BLaER1 treated with 17β-estradiol and CSF1 and Interleukin-3, amounts not matched to agents 10 nM and 100 nM (cell line): Measurements from ENCODE around the gene ACCS.

Source experiments
- H3K27ac ChIP-seq, 11 experiments: shearing (Covaris generic); formaldehyde crosslinking; 2 replicates each; pipeline ENCODE4 v1.8.1; 2022
- H3K27me3 ChIP-seq, 11 experiments: shearing (Covaris generic); formaldehyde crosslinking; 2 replicates each; pipeline ENCODE4 v1.8.1; 2022
- H3K36me3 ChIP-seq, 11 experiments: shearing (Covaris generic); formaldehyde crosslinking; 2 replicates each; pipeline ENCODE4 v1.8.1; 2022
- H3K4me1 ChIP-seq, 10 experiments: shearing (Covaris generic); formaldehyde crosslinking; 2 replicates each; pipeline ENCODE4 v1.8.1; 2022
- H3K4me2 ChIP-seq, 11 experiments: shearing (Covaris generic); formaldehyde crosslinking; 2 replicates each; pipeline ENCODE4 v1.8.1; 2022
- H3K4me3 ChIP-seq, 10 experiments: shearing (Covaris generic); formaldehyde crosslinking; 2 replicates each; pipeline ENCODE4 v1.8.1; 2022
- H3K9ac ChIP-seq, 11 experiments: shearing (Covaris generic); formaldehyde crosslinking; 2 replicates each; pipeline ENCODE4 v1.8.1; 2022
- H3K9me3 ChIP-seq, 11 experiments: shearing (Covaris generic); formaldehyde crosslinking; replicated peaks in 1 of 11; 2 replicates each; pipeline ENCODE4 v1.8.1; 2022
- H4K20me1 ChIP-seq, 11 experiments: shearing (Covaris generic); formaldehyde crosslinking; 2 replicates each; pipeline ENCODE4 v1.8.1; 2022
- Cebpa-rat ChIP-seq, 11 experiments: shearing (Covaris generic); IDR thresholded peaks; 2 replicates each; pipeline ENCODE4 v1.8.1; 2022

ACCS gene

DNA sequence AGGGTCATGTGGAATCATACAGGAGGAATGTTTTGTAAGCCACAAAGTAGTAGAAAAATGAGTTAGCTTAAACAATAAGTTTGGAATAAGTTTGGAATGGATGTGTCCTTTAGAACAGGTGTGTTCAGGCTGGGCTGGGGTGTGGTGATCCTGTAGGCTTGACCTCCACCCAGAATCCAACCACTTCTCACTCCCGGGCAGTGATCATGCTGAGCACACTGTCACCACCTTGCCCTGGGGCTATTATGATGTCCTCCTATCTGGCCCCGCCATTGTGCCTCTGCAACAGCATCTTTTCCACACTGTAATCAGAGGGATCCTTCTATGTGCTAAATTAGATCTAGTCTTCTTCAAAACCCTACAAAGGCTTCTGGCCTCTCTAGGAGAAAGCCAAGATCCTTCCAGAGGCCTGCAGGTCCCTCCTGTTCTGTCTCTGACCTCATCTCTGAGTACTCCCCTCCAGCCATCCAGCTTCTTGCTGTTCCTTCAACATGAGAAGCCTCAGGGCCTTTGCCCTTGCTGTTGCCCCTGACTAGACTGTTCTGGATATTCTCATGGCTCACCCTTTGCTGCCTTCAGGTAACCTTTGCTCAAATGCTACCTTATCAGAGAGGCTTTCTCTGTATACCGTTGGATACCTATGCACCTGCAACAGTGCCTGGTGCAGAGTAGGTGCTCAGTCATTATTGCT, 37.1 kb upstream of the ACCS start:
- Histone ChIP-seq H3K36me3 (no peaks in the 10 kb centered on the region), H3K27ac (no peak overlapping the region), H3K9me3 (peaks cover 6 to 21% (median 11%) of the 10 kb centered on the region in 11 experiments; a peak in 15 of 22 replicates), H3K4me2 (no peak overlapping the region), H4K20me1 (no peaks in the 10 kb centered on the region), H3K9ac (no peak overlapping the region), H3K4me3 (no peak overlapping the region), H3K27me3 (no peaks in the 10 kb centered on the region), H3K4me1 (no peaks in the 10 kb centered on the region)
- TF ChIP-seq Cebpa-rat (IDR thresholded peaks at IDR 0.05), result no peak

DNA sequence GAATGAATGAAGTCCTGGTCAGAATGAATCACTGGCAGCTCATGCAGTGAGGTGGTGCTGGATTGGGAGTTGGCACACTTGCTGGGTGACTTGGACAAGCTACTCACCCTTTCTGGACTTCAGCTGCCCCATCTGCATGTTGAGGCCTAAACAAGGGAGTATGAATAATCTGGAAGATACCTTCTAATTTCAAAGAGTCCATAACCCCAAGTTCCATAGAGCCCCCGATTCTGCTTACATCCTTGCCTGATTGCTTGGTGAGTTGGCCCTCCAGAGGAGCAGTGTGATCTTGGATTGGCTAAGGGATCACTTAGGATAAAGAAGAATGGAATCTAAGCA, 36.6 kb upstream of the ACCS start:
- H3K27me3 ChIP-seq, result no peaks in the 10 kb centered on the region
- H4K20me1 ChIP-seq, result no peaks in the 10 kb centered on the region
- H3K9ac ChIP-seq, result no peak overlapping the region
- no peak overlapping the region for H3K4me3 ChIP-seq
- peaks cover 6 to 21% (median 11%) of the 10 kb centered on the region in 11 experiments; a peak in 15 of 22 replicates for H3K9me3 ChIP-seq
- no peaks in the 10 kb centered on the region for H3K4me1 ChIP-seq
- no peak for TF ChIP-seq Cebpa-rat (IDR thresholded peaks at IDR 0.05)
- no peak overlapping the region for H3K27ac ChIP-seq
- H3K4me2 ChIP-seq, result no peak overlapping the region
- no peaks in the 10 kb centered on the region for H3K36me3 ChIP-seq

DNA sequence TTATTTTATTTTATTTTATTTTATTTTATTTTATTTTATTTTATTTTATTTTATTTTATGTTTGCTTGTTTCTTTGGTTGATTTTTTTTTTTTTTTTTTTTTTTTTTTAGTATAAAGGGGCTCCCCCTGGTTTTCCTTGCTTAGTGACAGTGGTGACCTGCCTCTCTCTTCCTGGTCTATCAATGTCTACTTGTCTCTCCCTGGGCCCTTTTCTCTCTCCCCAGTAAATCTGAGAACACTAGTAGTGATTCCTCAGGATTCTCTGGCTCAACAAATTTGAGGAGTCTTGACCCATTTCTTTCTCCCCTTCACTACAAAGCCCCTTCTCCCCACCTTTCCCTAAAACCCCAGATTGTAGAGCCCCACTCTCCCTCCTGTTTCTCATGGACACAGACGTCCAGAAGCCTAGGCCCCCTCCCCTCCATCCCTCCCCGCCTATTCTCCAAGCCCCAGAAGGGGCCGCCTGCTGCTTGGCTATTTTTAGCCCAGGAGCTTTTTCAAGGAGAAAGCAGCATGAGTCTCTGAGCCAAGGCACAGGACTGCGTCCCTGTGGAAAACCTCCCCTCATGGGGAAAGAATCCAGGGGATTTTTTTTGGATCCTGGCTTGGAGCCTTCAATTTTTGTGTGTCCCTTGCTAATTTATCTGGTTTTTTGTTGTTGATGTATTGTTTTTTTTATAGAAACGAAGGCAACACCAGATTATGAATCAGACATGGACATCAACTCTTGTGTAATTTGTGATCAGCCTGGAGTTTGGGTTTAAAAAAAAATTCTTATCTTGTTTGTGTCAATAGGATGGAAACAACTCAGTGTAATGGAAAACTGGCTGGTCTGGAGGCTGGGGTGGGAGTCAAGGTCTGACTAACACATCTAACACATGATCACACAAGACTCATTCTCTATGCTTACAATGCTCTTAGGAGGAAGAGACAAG, 35.8 kb upstream of the ACCS start:
- no peak overlapping the region for H3K9ac ChIP-seq
- H3K4me2 ChIP-seq, result no peak overlapping the region
- TF ChIP-seq Cebpa-rat (IDR thresholded peaks at IDR 0.05), result no peak
- H3K4me3 ChIP-seq, result no peak overlapping the region
- no peaks in the 10 kb centered on the region for H3K36me3 ChIP-seq
- H3K9me3 ChIP-seq, result peaks cover 6 to 21% (median 11%) of the 10 kb centered on the region in 11 experiments; a peak in 15 of 22 replicates
- no peaks in the 10 kb centered on the region for H4K20me1 ChIP-seq
- no peaks in the 10 kb centered on the region for H3K4me1 ChIP-seq
- no peaks in the 10 kb centered on the region for H3K27me3 ChIP-seq
- H3K27ac ChIP-seq, result no peak overlapping the region

DNA sequence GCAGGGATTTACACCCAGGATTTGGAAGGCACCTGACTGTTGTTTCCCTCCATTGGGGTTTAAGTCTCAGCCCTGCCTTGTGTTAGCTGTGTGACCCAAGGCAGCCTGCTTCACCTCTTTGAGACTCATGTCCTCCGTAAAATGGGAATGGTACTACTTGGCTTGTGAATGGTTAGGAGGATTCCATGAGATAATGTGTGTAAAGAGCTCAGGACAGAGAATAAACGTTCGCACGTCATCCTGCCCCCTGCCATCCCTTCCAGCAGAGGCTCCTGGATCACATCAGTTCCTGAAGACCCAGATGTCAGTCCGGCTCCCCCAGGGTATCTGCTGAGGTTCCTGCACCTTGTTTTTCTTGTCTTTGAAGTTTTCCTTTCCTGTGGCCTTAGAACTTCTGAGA, 35.1 kb upstream of the ACCS start:
- Histone ChIP-seq H3K36me3 (no peaks in the 10 kb centered on the region), H3K9ac (no peak overlapping the region), H3K4me1 (no peaks in the 10 kb centered on the region), H3K4me3 (no peak overlapping the region), H3K4me2 (no peak overlapping the region), H4K20me1 (no peaks in the 10 kb centered on the region), H3K27me3 (no peaks in the 10 kb centered on the region), H3K9me3 (peaks cover 1 to 15% (median 5%) of the 10 kb centered on the region in 11 experiments; a peak in 14 of 22 replicates), H3K27ac (no peak overlapping the region)
- TF ChIP-seq Cebpa-rat (IDR thresholded peaks at IDR 0.05), result no peak

DNA sequence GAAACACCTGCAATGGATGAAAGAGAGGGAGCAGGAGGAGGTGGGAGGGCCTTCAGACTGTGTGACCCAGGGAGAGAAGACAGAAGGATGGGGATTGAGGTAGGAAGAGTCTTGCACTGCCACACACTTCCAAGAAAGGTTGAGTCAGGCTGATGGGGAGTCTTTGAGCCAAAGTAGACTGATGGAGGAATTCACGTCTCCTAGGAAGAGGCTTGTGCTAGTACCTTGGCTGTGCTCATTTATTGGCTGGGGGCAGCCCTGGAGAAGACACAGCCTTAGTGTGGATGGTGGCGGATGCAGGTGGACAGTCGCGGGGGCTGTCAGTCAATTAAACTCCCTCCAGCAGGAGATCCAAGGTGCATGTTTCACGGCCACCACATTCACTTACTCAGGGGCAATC, 34.5 kb upstream of the ACCS start:
- Histone ChIP-seq H3K9ac (no peak overlapping the region), H3K4me1 (no peaks in the 10 kb centered on the region), H3K4me3 (no peak overlapping the region), H3K36me3 (no peaks in the 10 kb centered on the region), H3K27me3 (no peaks in the 10 kb centered on the region), H3K27ac (no peak overlapping the region), H3K9me3 (peaks cover 0 to 10% (median under 1%) of the 10 kb centered on the region in 11 experiments; a peak in 3 of 22 replicates), H4K20me1 (no peaks in the 10 kb centered on the region), H3K4me2 (no peak overlapping the region)
- TF ChIP-seq Cebpa-rat (IDR thresholded peaks at IDR 0.05), result no peak

DNA sequence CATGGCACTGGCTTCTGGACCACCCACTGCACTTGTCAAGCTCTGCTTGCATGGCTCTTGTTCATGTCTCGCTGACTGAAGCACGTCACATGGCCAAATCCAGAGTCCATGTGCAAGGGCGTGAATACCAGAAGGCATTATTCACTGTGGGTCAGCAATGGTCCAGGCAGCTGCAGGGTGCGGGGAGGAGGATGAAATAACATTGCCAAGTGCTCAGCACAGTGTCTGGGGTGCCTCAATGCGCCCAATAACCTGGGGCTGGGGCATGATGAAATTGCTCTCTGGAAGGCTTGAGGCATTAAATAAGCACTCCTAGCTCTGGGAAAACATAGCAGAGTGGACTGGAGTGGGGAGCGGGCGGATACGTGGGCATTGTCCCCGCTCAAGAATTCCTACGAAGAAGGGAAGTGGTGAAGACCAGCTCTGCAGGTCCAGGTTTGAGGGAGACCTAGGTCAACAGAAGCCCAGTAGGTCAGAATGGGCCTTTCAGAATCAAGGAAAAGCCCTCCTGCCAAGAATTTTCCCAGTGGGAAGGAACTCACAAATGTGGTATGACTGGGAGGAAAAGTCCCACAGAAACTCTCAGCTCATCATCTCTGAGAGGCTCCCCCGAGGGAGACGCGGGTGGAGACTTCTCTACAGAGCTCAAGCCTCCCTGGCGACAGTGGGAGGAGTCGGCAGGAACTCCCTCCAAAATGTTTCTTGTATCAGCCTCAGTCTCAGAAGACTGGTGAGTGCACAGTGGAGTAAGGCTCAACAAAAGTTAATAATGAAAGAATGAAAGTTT, 33.6 kb upstream of the ACCS start:
- Histone ChIP-seq H3K9ac (no peak overlapping the region), H3K4me3 (no peak overlapping the region), H3K9me3 (0 out of 22 replicates have a peak, but pooled peaks cover 0 to under 1% (median 0%) of the 10 kb centered on the region in 11 experiments), H3K4me2 (peak overlapping the region in 1 of 11 experiments; percentile 17; a peak in 1 of 22 replicates), H3K4me1 (no peaks in the 10 kb centered on the region), H4K20me1 (no peaks in the 10 kb centered on the region), H3K36me3 (no peaks in the 10 kb centered on the region), H3K27me3 (no peaks in the 10 kb centered on the region), H3K27ac (no peak overlapping the region)
- no peak for TF ChIP-seq Cebpa-rat (IDR thresholded peaks at IDR 0.05)

DNA sequence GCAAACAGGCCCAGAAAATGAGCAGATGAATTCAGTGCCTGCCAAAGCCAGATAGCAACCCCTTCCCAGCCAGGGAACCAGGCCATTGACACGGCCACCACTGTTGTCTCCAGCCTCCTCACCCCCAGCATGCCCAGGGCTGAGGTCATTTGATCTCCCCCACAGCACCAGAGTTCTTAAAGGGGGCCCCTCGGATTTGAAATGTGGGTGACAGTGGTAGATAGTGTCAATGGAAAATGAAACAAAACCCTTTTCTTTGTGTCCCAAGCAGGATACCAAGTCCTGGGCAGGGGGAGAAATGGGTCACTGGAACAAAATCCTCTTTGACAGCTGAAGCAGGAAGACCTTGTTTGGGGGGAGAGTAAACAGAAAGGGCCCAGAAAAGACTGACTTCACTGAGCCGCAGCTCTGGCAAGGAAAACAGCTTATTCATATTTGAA, 32.6 kb upstream of the ACCS start:
- no peaks in the 10 kb centered on the region for H3K36me3 ChIP-seq
- no peak overlapping the region for H3K4me3 ChIP-seq
- H4K20me1 ChIP-seq, result no peaks in the 10 kb centered on the region
- no peaks in the 10 kb centered on the region for H3K9me3 ChIP-seq
- H3K4me1 ChIP-seq, result no peaks in the 10 kb centered on the region
- H3K4me2 ChIP-seq, result no peak overlapping the region
- TF ChIP-seq Cebpa-rat (IDR thresholded peaks at IDR 0.05), result no peak
- no peak overlapping the region for H3K27ac ChIP-seq
- H3K9ac ChIP-seq, result no peak overlapping the region
- H3K27me3 ChIP-seq, result no peaks in the 10 kb centered on the region

DNA sequence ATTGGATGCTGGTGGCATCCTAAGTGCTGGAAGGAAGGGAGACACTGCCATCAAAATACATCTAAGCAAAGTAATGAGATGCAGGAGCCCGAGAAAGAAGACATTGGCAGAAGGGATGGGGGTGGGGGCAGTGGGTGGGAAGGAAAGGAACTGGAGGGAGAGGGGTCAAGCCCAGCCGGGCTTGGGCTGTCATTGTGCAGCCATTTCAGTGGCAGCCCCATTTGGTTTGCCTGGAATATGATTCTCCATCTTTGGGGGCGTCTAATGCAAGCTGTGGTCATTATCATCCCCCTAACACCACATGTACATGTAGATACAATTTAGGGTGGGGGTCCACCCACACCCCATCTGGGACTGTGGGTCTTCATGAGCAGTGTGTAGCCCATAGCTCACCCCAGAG, 32.2 kb upstream of the ACCS start:
- Histone ChIP-seq H3K4me3 (no peak overlapping the region), H3K9me3 (no peaks in the 10 kb centered on the region), H4K20me1 (no peaks in the 10 kb centered on the region), H3K4me2 (no peak overlapping the region), H3K36me3 (no peaks in the 10 kb centered on the region), H3K9ac (no peak overlapping the region), H3K4me1 (no peaks in the 10 kb centered on the region), H3K27me3 (no peaks in the 10 kb centered on the region), H3K27ac (no peak overlapping the region)
- TF ChIP-seq Cebpa-rat (IDR thresholded peaks at IDR 0.05), result no peak

DNA sequence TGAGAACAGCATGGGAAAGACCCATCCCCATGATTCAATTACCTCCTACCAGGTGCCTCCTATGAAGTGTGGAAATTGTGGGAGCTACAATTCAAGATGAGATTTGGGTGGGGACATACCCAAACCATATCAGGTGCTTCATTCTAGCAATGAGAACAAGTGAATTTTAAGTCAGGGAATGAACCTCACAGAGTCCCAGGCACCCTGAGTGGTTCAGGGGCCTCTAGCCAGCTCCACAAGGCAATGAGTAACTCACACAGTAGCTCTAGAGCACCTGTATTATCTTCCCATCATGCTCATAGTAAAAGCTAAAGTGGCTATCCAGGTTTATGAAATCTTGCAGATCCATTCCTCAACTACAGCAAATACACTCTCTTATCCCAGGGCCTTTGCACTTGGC, 31.4 kb upstream of the ACCS start:
- Histone ChIP-seq H3K27me3 (no peaks in the 10 kb centered on the region), H3K4me2 (no peak overlapping the region), H3K27ac (no peak overlapping the region), H3K4me3 (no peak overlapping the region), H3K36me3 (no peaks in the 10 kb centered on the region), H3K9ac (no peak overlapping the region), H3K9me3 (no peaks in the 10 kb centered on the region), H4K20me1 (no peaks in the 10 kb centered on the region), H3K4me1 (no peaks in the 10 kb centered on the region)
- no peak for TF ChIP-seq Cebpa-rat (IDR thresholded peaks at IDR 0.05)
